GM12874 (cell line): Measurements from ENCODE around the gene RPS15A.

ENCODE experiments used
- CTCF ChIP-seq: IDR thresholded peaks from 2 replicates; pipeline ENCODE4 v1.5.1; 2011; ENCODE audit warnings: low read depth, mild to moderate bottlenecking, control low read depth, low read length, moderate library complexity; ENCODE audit not compliant: insufficient read depth

Gene RPS15A

DNA sequence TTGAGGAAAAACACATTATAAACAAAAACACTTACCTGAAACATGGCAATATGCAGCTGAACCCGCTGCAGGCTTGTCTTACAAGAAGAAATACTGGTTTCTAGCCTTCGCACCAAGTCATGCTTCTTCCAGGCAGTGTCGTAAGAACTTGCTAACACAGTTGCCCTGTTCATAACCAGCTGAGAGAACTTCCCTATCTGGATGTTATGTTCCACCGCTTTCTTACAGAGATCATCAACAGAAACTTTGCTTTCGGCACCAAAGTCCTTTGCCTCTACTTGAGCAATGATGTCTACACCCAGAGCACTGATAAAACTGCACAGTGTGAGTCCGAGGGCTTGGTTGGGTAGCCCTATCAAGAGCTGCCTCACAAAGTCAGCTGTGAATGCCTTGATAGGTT is 39.1 kb upstream of the RPS15A start:
- no peak for TF ChIP-seq CTCF

- TF ChIP-seq CTCF: no peak
These were observed 37.8 kb upstream of the RPS15A start for GRCh38 chr16:18827890-18828289.

DNA sequence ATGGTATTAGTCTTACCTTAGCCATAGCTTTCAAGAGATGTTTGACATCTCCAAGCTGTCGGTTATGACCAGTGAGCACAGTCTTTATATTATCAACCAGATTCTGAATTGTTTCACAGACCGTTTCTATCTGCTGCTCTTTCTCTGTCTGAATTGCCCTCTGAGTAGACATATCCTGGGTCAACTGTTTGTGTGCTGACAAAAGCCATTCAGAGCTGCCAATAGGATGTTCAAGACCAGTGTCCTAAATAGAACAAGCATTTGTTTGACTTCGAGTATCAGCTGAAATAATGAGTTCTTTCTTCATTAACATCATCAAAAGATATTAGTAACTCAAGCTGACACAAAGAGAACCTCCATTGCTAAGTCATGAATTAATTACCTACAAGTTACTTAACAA is 26.2 kb upstream of the RPS15A start:
- no peak for TF ChIP-seq CTCF

GRCh38 chr16:18811925-18812324 is 21.8 kb upstream of the RPS15A start:
- no peak for TF ChIP-seq CTCF

DNA sequence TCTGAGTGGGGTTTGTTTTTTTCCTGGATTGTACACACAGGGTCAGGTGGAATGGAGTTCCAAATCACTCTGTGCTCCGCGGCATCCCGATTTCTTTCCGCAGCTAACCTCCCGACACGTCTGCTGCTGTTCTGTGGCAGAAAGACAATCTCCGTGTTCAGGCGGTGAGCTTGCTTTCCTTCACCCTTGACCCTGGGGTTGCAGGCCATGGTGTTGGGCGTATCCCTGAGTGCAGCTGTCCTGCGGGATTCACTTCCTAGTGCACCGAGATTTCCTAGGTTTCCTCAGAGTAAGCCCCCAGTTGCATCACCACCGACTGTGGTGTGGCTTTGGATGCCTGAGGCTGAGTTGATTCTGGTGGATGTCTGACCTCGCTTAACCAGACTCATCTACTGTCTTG is 19.0 kb upstream of the RPS15A start:
- TF ChIP-seq CTCF: no peak

DNA sequence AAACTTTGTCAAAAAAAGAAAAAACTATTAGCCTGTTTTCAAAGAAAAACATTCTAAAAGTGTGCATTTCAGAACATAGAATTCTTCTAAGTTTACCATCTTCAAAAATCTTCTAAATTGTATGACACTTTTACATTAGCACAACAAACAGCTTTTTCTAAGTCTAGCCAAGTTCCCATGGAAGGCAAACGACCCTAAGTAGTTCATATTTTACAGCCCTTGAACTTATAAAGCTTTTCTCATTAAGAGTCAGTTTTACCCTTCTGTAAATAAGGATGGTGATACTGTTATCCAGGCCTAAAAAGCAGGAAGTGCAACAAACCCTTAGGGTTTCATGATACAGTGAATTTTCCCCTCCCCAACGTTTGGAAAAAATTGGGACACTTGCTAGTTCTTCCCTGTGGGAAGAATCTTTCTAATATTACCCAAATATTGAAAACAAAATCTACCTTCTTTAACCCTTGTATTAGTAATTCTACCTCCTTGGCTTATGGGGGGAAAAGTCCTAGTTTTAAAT is 15.2 kb upstream of the RPS15A start:
- no peak for TF ChIP-seq CTCF

- TF ChIP-seq CTCF: no peak
These were observed 14.4 kb upstream of the RPS15A start for GRCh38 chr16:18804540-18804939.
